ENCODE results near the gene KAT8. TPM values are rescaled to one million over a fixed set of nuclear protein-coding genes. Genes with fewer than 3 reads are reported as not detected.
A peak's percentile ranks its signal among the peaks of the same experiment; 100 is the strongest.
"Not testable (repeated sequence)": the region's sequence is repeated elsewhere in the genome, so short reads cannot be mapped to it uniquely, and the experiment has no call there.

KAT8 gene
- total RNA-seq, 2 donors from 2014 or later: 39.5 to 67.3 TPM

GRCh38 chr16:31148896-31149295 is 31.4 kb downstream of the KAT8 start:
- Mint-ChIP-seq H3K9me3 (no peaks in the 10 kb centered on the region), H3K27ac (no peak overlapping the region)

DNA sequence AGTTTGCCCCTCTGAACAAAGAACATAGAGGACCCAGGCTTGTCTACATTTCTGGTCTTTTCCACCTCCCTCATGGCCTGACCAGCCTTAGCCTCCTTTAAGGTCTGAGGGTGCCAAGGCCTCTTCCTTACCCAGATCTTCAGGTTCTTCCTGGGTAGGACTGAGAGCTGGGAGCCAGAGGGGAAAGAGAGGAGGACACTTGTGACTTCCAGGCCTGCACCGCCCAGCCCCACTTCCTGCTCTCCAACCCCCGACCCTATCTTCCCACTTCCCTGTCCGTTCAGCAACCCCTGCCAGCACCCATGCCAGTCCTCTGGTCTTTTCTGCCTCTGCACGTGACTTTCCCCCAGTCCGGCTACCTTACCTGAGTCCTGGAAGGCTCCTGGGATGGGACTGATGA is 31.9 kb downstream of the KAT8 start:
- no peak for DNase-seq (ENCODE audit: low spot score)
- Mint-ChIP-seq H3K36me3 (no peaks in the 10 kb centered on the region), H3K27ac (no peak overlapping the region), H3K27me3 (peaks cover 0 to 7% of the 10 kb centered on the region in 2 donors), H3K4me3 (no peak overlapping the region), H3K9me3 (no peaks in the 10 kb centered on the region), H3K4me1 (ENCODE audit: low read depth in 2 of 2) (no peaks in the 10 kb centered on the region)
- no peak for ATAC-seq

More at GRCh38 chr16:31148896-31149295, 31.4 kb downstream of the KAT8 start:
- Mint-ChIP-seq H3K36me3 (no peaks in the 10 kb centered on the region), H3K4me1 (ENCODE audit: low read depth in 2 of 2) (peaks cover 2 to 3% of the 10 kb centered on the region in 2 donors), H3K27me3 (peaks cover 0 to 7% of the 10 kb centered on the region in 2 donors), H3K4me3 (no peak overlapping the region)
- ATAC-seq (no peak), DNase-seq (ENCODE audit: low spot score) (no peak)

- DNase-seq (ENCODE audit: low spot score): no peak
- H3K4me3 Mint-ChIP-seq: no peak within 1 kb of the TSS
- no peaks in the 10 kb centered on the region for H3K9me3 Mint-ChIP-seq
- H3K27me3 Mint-ChIP-seq: peaks cover 0 to 7% of the 10 kb centered on the region in 2 donors
- ATAC-seq: peak in 1 of 2 donors; percentile 4
- no peak within 1 kb of the TSS for H3K27ac Mint-ChIP-seq
- H3K36me3 Mint-ChIP-seq: no peaks in the 10 kb centered on the region
- no peaks in the 10 kb centered on the region for H3K4me1 Mint-ChIP-seq (ENCODE audit: low read depth in 2 of 2)
Observed at GRCh38 chr16:31149894-31150890, 32.7 kb downstream of the KAT8 start, which contains the start of gene PRSS36. Gene PRSS36 (minus strand): TSS chr16:31150066. CDS start chr16:31150035, 31 bp downstream.

GRCh38 chr16:31150976-31151375 is 33.5 kb downstream of the KAT8 start:
- H3K27ac Mint-ChIP-seq; H3K4me1 Mint-ChIP-seq (ENCODE audit: low read depth in 2 of 2); H3K27me3 Mint-ChIP-seq; H3K4me3 Mint-ChIP-seq; H3K9me3 Mint-ChIP-seq; DNase-seq (ENCODE audit: low spot score); ATAC-seq; H3K36me3 Mint-ChIP-seq: not testable (repeated sequence)

DNA sequence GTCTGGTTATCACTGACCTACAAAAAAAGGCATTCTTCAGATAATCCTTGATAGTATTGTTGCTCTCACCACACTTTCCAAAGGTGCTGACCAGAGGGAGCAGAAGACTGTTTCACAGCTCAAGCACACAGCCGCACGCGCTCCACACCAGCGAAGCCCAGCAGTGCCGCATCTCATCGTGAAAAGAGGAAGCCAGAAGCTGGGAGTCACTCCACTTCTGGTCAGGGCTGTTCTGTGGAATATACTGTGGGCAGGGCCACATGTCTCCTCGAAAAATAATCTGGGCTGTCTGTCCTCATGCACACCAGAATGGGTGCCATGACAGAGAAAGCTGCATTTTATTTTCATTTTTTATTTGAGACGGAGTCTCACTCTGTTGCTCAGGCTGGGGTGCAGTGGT is 39.7 kb downstream of the KAT8 start:
- peak overlapping the region; percentile 12 for H3K4me3 Mint-ChIP-seq
- no peaks in the 10 kb centered on the region for H3K36me3 Mint-ChIP-seq
- DNase-seq (ENCODE audit: low spot score) (no peak), ATAC-seq (no peak)
- H3K4me1 Mint-ChIP-seq (ENCODE audit: low read depth in 2 of 2): peaks cover 0 to 8% of the 10 kb centered on the region in 2 donors
- no peaks in the 10 kb centered on the region for H3K9me3 Mint-ChIP-seq
- H3K27ac Mint-ChIP-seq: no peak overlapping the region
- no peaks in the 10 kb centered on the region for H3K27me3 Mint-ChIP-seq

GRCh38 chr16:31167315-31167714 is 49.9 kb downstream of the KAT8 start:
- Mint-ChIP-seq H3K27ac (no peak overlapping the region), H3K4me1 (ENCODE audit: low read depth in 2 of 2) (no peaks in the 10 kb centered on the region), H3K27me3 (no peaks in the 10 kb centered on the region), H3K36me3 (no peaks in the 10 kb centered on the region), H3K9me3 (no peaks in the 10 kb centered on the region), H3K4me3 (no peak overlapping the region)
- DNase-seq (ENCODE audit: low spot score) (no peak), ATAC-seq (no peak)

DNA sequence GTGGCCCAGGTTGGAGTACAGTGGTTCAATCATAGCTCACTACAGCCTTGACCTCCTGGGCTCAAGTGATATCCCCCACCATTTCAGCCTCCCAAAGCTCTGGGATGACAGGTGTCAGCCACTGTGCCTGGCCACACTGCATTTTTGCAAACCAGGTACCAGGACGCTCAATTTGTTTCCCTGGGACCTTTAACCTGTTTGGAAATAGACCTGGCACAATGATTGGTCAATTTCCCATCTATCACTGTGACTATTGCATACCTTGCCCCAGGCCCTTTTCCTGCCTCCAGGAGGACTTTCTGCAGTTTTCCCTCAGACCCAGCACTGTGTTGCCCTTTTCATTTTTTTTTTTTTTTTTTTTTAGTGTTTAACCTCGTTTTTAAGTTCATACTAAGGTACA is 51.4 kb downstream of the KAT8 start:
- H3K27ac Mint-ChIP-seq: no peak overlapping the region
- H3K4me1 Mint-ChIP-seq (ENCODE audit: low read depth in 2 of 2): no peaks in the 10 kb centered on the region

DNA sequence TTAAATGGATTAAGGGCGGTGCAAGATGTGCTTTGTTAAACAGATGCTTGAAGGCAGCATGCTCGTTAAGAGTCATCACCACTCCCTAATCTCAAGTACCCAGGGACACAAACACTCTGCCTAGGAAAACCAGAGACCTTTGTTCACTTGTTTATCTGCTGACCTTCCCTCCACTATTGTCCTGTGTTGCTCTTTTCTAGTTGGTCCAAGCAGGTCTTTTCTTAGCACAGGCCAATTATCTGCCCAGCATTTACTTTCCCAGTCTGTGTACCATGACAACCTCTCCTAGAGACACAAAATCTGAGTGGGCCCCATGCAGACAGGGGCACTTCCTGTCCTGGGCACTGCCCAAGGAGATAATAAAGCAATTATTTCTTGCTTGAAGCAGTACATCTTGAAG is 52.6 kb downstream of the KAT8 start:
- not testable (repeated sequence) for H3K4me3 Mint-ChIP-seq; H3K27ac Mint-ChIP-seq; H3K9me3 Mint-ChIP-seq; ATAC-seq; H3K36me3 Mint-ChIP-seq; DNase-seq (ENCODE audit: low spot score); H3K4me1 Mint-ChIP-seq (ENCODE audit: low read depth in 2 of 2); H3K27me3 Mint-ChIP-seq

More for the DNA sequence above, 51.4 kb downstream of the KAT8 start:
- H3K36me3 Mint-ChIP-seq: no peaks in the 10 kb centered on the region
- no peaks in the 10 kb centered on the region for H3K9me3 Mint-ChIP-seq
- ATAC-seq (no peak), DNase-seq (ENCODE audit: low spot score) (no peak)
- H3K27me3 Mint-ChIP-seq: no peaks in the 10 kb centered on the region
- no peak overlapping the region for H3K4me3 Mint-ChIP-seq

DNA sequence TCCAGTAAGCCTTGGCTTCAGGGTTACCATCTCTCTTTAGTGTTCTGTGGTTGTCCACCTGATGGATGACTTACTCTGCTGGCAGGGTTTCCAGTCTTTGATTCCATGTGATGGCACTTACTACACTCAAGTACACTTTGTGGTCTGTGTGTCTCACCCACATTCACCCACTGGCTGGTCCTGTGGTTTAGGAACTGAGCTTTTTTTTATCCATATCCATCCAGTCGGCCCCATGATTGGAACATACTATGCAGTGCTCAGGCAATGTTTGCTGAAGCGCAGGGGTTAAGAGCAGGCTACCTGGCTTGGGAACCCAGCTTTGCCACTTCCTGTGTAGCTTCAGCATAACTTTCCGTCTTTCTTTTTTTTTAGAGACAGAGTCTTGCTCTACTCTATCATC is 59.7 kb downstream of the KAT8 start:
- H3K27ac Mint-ChIP-seq: peak overlapping the region; percentile 4 to 23
- no peaks in the 10 kb centered on the region for H3K9me3 Mint-ChIP-seq
- peaks cover 13% of the 10 kb centered on the region for H3K36me3 Mint-ChIP-seq

DNA sequence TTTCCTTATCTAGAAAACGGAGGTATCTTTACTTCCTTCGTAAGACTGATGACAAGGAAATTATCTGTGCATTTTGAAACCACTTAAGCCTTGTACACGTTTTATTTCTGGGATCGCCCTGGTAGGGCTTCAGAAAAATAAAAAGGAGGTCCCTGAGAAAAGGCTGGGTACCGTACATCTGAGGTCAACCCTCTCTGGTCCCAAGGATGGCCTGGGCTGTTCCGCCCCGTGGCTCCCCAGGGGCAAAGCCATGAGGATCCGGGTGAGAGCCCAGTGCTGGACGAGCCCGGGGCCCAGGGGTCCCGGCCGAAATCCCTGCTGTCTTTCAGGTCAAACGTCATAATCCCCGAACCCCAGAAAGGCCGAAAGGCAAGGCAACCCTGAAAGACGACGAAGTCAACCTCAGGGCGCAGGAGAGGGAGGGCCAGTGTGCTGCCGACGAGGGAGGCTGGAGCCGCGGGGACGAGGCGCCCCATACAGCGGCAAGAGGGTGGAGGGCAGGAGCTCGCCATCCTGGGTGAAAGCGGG is 61.8 kb downstream of the KAT8 start:
- DNase-seq (ENCODE audit: low spot score) (peak; percentile 63), ATAC-seq (no peak)
- H3K27ac Mint-ChIP-seq: peak overlapping the region; percentile 99 to 100
- H3K27me3 Mint-ChIP-seq: peaks cover 0 to 2% of the 10 kb centered on the region in 2 donors
- H3K4me3 Mint-ChIP-seq: peak overlapping the region; percentile 99
- peaks cover 54 to 58% of the 10 kb centered on the region in 2 donors for H3K4me1 Mint-ChIP-seq (ENCODE audit: low read depth in 2 of 2)
- H3K9me3 Mint-ChIP-seq: no peaks in the 10 kb centered on the region
- peaks cover 33% of the 10 kb centered on the region for H3K36me3 Mint-ChIP-seq

More for the DNA sequence above, 59.7 kb downstream of the KAT8 start:
- H3K27me3 Mint-ChIP-seq: peaks cover 0 to 2% of the 10 kb centered on the region in 2 donors
- peak; percentile 67 for DNase-seq (ENCODE audit: low spot score)
- peak overlapping the region; percentile 52 for H3K4me3 Mint-ChIP-seq
- peaks cover 34 to 38% of the 10 kb centered on the region in 2 donors for H3K4me1 Mint-ChIP-seq (ENCODE audit: low read depth in 2 of 2)
- no peak for ATAC-seq

DNA sequence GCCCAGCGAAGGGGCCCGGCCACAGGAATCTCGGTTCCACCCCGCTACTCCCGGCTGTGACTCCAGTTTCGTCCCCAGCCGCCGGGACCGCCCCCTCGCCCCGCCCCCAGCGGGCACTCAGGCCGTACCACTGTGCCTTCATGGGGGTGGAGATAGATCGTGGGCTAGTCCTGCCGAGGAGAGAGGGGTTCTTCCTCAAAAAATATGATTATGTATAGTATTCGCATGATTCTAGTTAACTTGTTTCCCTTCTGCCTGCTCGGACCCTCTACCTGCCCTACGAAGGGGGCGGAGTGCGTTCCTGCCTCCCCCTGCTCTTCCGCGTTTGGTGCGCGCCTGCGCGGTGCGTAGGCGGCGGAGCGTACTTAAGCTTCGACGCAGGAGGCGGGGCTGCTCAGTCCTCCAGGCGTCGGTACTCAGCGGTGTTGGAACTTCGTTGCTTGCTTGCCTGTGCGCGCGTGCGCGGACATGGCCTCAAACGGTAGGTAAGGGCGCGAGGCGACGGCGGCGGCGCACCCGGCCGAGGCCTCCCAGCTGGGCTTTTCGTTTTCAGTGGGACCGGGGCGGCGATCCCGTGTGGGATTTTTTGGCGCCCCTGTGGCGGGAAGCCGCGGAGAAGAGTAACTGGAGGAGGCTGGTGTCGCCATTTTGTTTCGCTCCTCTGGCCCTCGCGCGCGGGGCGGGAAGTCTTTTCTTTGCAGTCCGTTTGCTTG is 62.4 kb downstream of the KAT8 start, which contains the start of gene FUS:
Gene FUS, plus strand, starts transcription at position 393 of the 713 bp plus-strand sequence. Its CDS starts 76 bp downstream, at position 469.
- Mint-ChIP-seq H3K9me3 (no peaks in the 10 kb centered on the region), H3K4me3 (peak within 1 kb of the TSS; percentile 99), H3K4me1 (ENCODE audit: low read depth in 2 of 2) (peaks cover 58 to 63% of the 10 kb centered on the region in 2 donors), H3K36me3 (peaks cover 38% of the 10 kb centered on the region), H3K27me3 (peaks cover 0 to 2% of the 10 kb centered on the region in 2 donors), H3K27ac (peak within 1 kb of the TSS; percentile 99 to 100)
- ATAC-seq: peak; percentile 78 to 84
- peak; percentile 93 for DNase-seq (ENCODE audit: low spot score)

All from natural killer cell treated with Interleukin-12 subunit alpha and Interleukin-12 subunit beta and Interleukin-15 and Interleukin-18, amount 100 ng/mL, for 72 hours (primary cell).